Progenitor cell of endocrine pancreas (in vitro differentiated cells): ENCODE data around the gene UBTF. TPM values are rescaled to one million over a fixed set of nuclear protein-coding genes. Genes with fewer than 3 reads are reported as not detected.

Experiments used
- DNase-seq: peaks from one replicate; pipeline ENCODE4 v3.0.0; 2021; ENCODE audit warnings: low spot score; ENCODE audit not compliant: unreplicated experiment
- H3K27ac Mint-ChIP-seq: 2 replicates; pipeline ENCODE4 v1.8.0; 2021; ENCODE audit warnings: mild to moderate bottlenecking, moderate library complexity, mixed read lengths
- H3K27me3 Mint-ChIP-seq: 2 replicates; pipeline ENCODE4 v1.8.0; 2021; ENCODE audit warnings: mixed read lengths
- H3K36me3 Mint-ChIP-seq: 2 replicates; pipeline ENCODE4 v1.8.0; 2022; ENCODE audit warnings: mixed read lengths; ENCODE audit not compliant: insufficient read depth
- H3K4me1 Mint-ChIP-seq: 2 replicates; pipeline ENCODE4 v1.8.0; 2021; ENCODE audit warnings: low read depth, mixed read lengths
- H3K4me3 Mint-ChIP-seq: 2 replicates; pipeline ENCODE4 v1.8.0; 2021; ENCODE audit warnings: low read depth, mild to moderate bottlenecking, moderate library complexity, mixed read lengths
- H3K9me3 Mint-ChIP-seq: 2 replicates; pipeline ENCODE4 v1.8.0; 2021; ENCODE audit warnings: low read depth, mixed read lengths
- CTCF ChIP-seq: fragments of 200-600 bp; sonication (generic); IDR thresholded peaks from one replicate; pipeline ENCODE4 v1.5.0; 2021; ENCODE audit warnings: antibody characterized with exemption, mild to moderate bottlenecking; ENCODE audit not compliant: unreplicated experiment
- total RNA-seq: library from RNA; stranded (reverse); gene quantifications from 2 replicates; pipeline ENCODE4 v1.2.1, GENCODE V29; 2021

The UBTF gene
- total RNA-seq, 1 donor from 2014 or later: 100 TPM

GRCh38 chr17:44266402-44267164, 47.1 kb upstream of the UBTF start:
- Mint-ChIP-seq H3K4me3 (no peak overlapping the region), H3K9me3 (no peaks in the 10 kb centered on the region), H3K27me3 (peaks cover 12% of the 10 kb centered on the region), H3K27ac (no peak overlapping the region), H3K4me1 (no peaks in the 10 kb centered on the region), H3K36me3 (no peaks in the 10 kb centered on the region)
- no peak for DNase-seq
- no peak for TF ChIP-seq CTCF

- DNase-seq: no peak
- no peak overlapping the region for H3K4me3 Mint-ChIP-seq
- peaks cover 11% of the 10 kb centered on the region for H3K27me3 Mint-ChIP-seq
- no peaks in the 10 kb centered on the region for H3K4me1 Mint-ChIP-seq
- no peaks in the 10 kb centered on the region for H3K36me3 Mint-ChIP-seq
- H3K9me3 Mint-ChIP-seq: no peaks in the 10 kb centered on the region
- no peak for TF ChIP-seq CTCF
- no peak overlapping the region for H3K27ac Mint-ChIP-seq
Measured at GRCh38 chr17:44263345-44263902, 43.9 kb upstream of the UBTF start.

GRCh38 chr17:44262654-44263225, 43.3 kb upstream of the UBTF start:
- no peak for TF ChIP-seq CTCF
- H3K4me3 Mint-ChIP-seq: no peak overlapping the region
- no peak for DNase-seq
- H3K9me3 Mint-ChIP-seq: no peaks in the 10 kb centered on the region
- H3K27me3 Mint-ChIP-seq: peaks cover 12% of the 10 kb centered on the region
- no peak overlapping the region for H3K27ac Mint-ChIP-seq
- H3K36me3 Mint-ChIP-seq: no peaks in the 10 kb centered on the region
- H3K4me1 Mint-ChIP-seq: no peaks in the 10 kb centered on the region

GRCh38 chr17:44260296-44260695, 40.8 kb upstream of the UBTF start:
- Mint-ChIP-seq H3K27ac (no peak overlapping the region), H3K9me3 (no peaks in the 10 kb centered on the region), H3K4me3 (no peak overlapping the region), H3K4me1 (no peaks in the 10 kb centered on the region), H3K27me3 (peaks cover 24% of the 10 kb centered on the region), H3K36me3 (no peaks in the 10 kb centered on the region)
- TF ChIP-seq CTCF: no peak
- DNase-seq: no peak

GRCh38 chr17:44258811-44259351, 39.4 kb upstream of the UBTF start:
- Mint-ChIP-seq H3K9me3 (no peaks in the 10 kb centered on the region), H3K27ac (no peak overlapping the region), H3K4me3 (no peak overlapping the region), H3K4me1 (no peaks in the 10 kb centered on the region), H3K27me3 (peaks cover 28% of the 10 kb centered on the region), H3K36me3 (no peaks in the 10 kb centered on the region)
- no peak for DNase-seq
- no peak for TF ChIP-seq CTCF
